Measurements from ENCODE around the gene RAC3. TPM values are rescaled to one million over a fixed set of nuclear protein-coding genes. Genes with fewer than 3 reads are reported as not detected.

Gene RAC3
- total RNA-seq, 2 donors from 2014 or later: 41.8 to 93.9 TPM

DNA sequence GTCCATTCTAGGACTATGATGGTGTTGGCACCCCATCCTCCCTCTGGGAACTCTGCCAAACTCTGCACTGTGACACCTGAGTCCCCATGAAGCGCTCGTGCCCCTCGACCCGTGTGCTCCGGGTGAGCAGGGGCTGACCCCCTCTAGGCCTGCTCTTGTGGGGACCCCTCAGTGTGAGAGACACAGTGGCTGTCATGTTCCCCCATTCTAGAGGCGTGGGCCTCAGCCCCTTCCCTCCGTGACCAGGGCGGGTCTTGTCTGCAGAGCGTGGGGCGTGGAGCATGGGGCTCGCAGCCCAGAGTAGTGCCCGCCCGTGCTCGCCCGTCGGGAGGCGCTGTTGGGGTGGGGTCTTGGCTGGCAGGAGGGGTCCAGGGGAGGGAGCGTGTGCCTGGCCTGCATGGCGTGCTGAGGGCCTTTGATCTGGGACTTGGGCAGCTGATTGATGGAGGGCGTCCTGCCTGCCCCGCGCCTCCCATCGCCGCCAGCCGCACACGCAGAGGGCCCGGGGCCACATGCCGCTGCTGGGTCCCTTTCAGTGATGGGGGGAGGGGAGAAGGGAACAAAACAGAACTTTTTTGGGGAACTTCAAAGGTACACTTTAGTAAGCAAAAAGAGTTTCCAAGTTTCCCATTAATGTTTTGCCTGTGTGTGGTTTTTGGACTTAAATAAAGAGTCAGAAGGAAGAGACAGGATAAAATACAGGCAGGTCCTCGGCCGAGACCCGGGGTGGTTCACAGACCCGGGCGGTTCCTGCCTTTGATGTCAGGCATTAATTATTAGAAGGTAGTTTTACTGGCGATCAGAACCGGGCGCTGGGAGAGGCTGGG is 31.3 kb upstream of the RAC3 start:
- intact Hi-C loops (cut with DNase I): no loop called here
- Histone ChIP-seq H3K27ac (no peak overlapping the region), H3K27me3 (replicated peaks; ENCODE audit: insufficient read depth) (no peaks in the 10 kb centered on the region), H3K4me1 (replicated peaks) (no peaks in the 10 kb centered on the region), H3K36me3 (no peaks in the 10 kb centered on the region), H3K9me3 (no peaks in the 10 kb centered on the region), H3K4me3 (no peak overlapping the region)
- DNase-seq (ENCODE audit: low spot score): no peak
- no peak for TF ChIP-seq POLR2AphosphoS5 (IDR thresholded peaks at IDR 0.05)
- no peak for TF ChIP-seq POLR2A (IDR thresholded peaks at IDR 0.05)
- WGBS: 56% methylated on average over 20 of the region's 36 CpGs

DNA sequence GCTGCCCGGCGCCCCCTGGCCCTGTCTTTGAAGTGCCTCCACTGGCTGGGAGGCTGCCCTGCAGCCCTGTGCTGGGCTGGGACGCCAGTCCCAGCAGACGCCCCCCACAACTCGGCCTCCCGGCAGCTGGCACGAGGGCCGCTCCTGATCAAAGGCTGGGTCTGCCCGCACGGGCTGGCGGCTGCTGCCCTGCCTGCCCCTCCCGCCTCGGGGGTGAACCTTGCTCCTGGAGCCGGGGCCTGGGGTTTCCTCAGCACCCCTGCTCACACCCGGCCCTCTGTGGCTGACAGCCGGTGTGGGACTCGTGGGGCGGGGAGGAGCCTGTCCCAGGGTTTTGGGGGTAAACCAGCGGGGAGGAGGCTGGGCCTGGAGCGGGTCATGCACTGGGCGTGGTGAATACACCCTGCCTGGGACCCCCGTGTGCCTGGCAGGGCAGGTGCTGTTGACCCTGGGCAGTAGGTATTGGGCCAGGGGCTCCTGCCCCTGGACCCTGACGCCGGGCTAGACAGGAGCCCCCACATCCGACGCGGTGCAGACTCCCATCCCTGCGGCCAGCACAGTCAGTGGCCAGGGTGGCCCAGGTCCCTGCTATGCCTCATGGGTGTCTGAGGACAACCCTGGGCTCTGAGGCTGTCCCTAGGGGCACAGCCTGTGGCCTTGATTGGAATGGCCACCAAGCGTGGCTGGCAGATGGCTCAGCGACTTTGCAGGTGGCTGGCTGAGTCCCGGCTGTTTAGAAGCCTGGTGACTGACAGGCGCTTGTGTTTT is 30.5 kb upstream of the RAC3 start:
- intact Hi-C loops (cut with DNase I): no loop called here
- WGBS: 64% methylated on average over 28 of the region's 32 CpGs
- DNase-seq (ENCODE audit: low spot score): no peak
- Histone ChIP-seq H3K4me3 (no peak overlapping the region), H3K36me3 (no peaks in the 10 kb centered on the region), H3K27me3 (replicated peaks; ENCODE audit: insufficient read depth) (no peaks in the 10 kb centered on the region), H3K9me3 (no peaks in the 10 kb centered on the region), H3K27ac (no peak overlapping the region), H3K4me1 (replicated peaks) (no peaks in the 10 kb centered on the region)
- TF ChIP-seq CTCF (IDR thresholded peaks at IDR 0.05) (no peak), POLR2A (IDR thresholded peaks at IDR 0.05) (no peak), POLR2AphosphoS5 (IDR thresholded peaks at IDR 0.05) (no peak)

- no peak for DNase-seq (ENCODE audit: low spot score)
- 86% methylated on average over 17 of the region's 17 CpGs for WGBS
- H3K27me3 ChIP-seq (replicated peaks; ENCODE audit: insufficient read depth): no peaks in the 10 kb centered on the region
- intact Hi-C loops (cut with DNase I): no loop called here
- no peaks in the 10 kb centered on the region for H3K4me1 ChIP-seq (replicated peaks)
- H3K36me3 ChIP-seq: no peaks in the 10 kb centered on the region
- H3K9me3 ChIP-seq: no peaks in the 10 kb centered on the region
- TF ChIP-seq CTCF (IDR thresholded peaks at IDR 0.05) (no peak), POLR2AphosphoS5 (IDR thresholded peaks at IDR 0.05) (no peak), POLR2A (IDR thresholded peaks at IDR 0.05) (no peak)
- no peak overlapping the region for H3K27ac ChIP-seq
- no peak overlapping the region for H3K4me3 ChIP-seq
Observed at GRCh38 chr17:82001571-82002056, 29.9 kb upstream of the RAC3 start.

DNA sequence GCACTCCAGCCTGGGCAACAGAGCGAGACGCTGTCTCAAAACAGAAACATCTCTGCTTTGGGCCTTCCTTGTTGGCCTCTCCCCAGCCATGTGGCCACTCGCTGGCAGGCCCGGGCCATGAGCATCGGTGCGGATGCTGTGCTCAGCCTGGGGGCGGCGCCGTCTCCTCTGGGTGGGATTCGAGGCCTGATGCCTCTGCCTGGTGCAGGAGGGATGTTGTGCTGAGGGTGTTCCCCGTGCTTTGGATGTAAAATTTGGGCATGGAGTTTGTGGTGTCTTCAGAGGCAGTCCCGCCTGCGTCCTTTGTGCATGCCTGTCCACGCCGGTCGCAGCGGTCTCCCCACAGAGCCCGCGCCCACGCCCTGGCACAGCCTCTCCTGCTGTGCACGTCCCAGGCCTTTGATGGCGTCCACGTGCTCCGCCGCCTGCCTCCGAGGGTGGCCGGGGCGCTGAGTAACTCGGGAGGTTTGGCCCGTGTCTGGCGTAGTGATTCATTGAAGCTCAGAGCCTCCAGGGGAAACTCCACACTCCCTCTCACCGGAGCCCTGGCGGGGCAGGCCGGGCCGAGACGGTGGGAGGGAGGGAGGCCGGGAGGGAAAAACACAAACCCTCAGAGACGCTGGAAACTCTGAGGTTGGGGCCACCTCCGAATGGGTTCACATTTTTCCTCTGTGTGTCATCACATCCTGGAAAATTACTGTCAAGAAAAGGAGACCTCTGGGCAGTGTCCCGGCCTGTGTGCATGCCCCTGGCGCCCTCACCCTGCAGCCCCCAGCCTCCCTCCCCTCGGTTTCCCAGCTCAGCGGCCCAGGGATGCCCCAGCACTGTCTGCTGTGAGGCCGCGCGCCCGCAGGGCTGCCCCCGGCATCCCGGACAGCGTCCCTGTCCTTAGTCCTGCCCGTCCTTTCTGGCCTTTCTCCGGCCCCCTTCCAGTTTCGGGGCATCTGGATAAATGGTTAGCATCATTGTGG is 27.8 kb upstream of the RAC3 start:
- WGBS: 49% methylated on average over 53 of the region's 53 CpGs
- Histone ChIP-seq H3K4me3 (no peak overlapping the region), H3K9me3 (no peaks in the 10 kb centered on the region), H3K36me3 (no peaks in the 10 kb centered on the region), H3K27me3 (replicated peaks; ENCODE audit: insufficient read depth) (no peaks in the 10 kb centered on the region), H3K4me1 (replicated peaks) (no peaks in the 10 kb centered on the region), H3K27ac (no peak overlapping the region)
- TF ChIP-seq POLR2AphosphoS5 (IDR thresholded peaks at IDR 0.05) (peak; percentile 29), CTCF (IDR thresholded peaks at IDR 0.05) (no peak), POLR2A (IDR thresholded peaks at IDR 0.05) (peak; percentile 7)
- intact Hi-C loops (cut with DNase I): no loop called here
- no peak for DNase-seq (ENCODE audit: low spot score)
